ENCODE data around the gene SHMT2.
A peak's percentile ranks its signal among the peaks of the same experiment; 100 is the strongest.
"Not testable (repeated sequence)": the region's sequence is repeated elsewhere in the genome, so short reads cannot be mapped to it uniquely, and the experiment has no call there.

SHMT2 gene

GRCh38 chr12:57272337-57273151 is 43.0 kb downstream of the SHMT2 start:
- DNase-seq, result peak; percentile 48

- no peak for DNase-seq
Measured at GRCh38 chr12:57273516-57273915, 44.0 kb downstream of the SHMT2 start.

GRCh38 chr12:57276233-57276632 is 46.7 kb downstream of the SHMT2 start:
- DNase-seq, result not testable (repeated sequence)

- no peak for DNase-seq
Measured at GRCh38 chr12:57276935-57277563, 47.5 kb downstream of the SHMT2 start.

- DNase-seq, result no peak
Measured at GRCh38 chr12:57278465-57279381, 49.2 kb downstream of the SHMT2 start.

- no peak for DNase-seq
Measured at GRCh38 chr12:57280211-57281062, 50.9 kb downstream of the SHMT2 start.

- not testable (repeated sequence) for DNase-seq
Measured at GRCh38 chr12:57282073-57282472, 52.6 kb downstream of the SHMT2 start.
